GM23338 (cell line): Measurements from ENCODE around the gene ZNHIT1.

ENCODE experiments used
- CREB1 ChIP-seq: fragments of 250-450 bp; sonication (Bioruptor Pico); IDR thresholded peaks from 2 replicates; pipeline ENCODE4 v1.5.0; 2020; ENCODE audit warnings: low read depth, mild to moderate bottlenecking, moderate library complexity
- ETS1 ChIP-seq: IDR thresholded peaks from 2 replicates; pipeline ENCODE4 v1.6.1; 2016; ENCODE audit warnings: antibody characterized with exemption
- EZH2 ChIP-seq: fragments of 200-600 bp; sonication (generic); IDR thresholded peaks from one replicate; pipeline ENCODE4 v1.8.0; 2017; ENCODE audit warnings: antibody characterized with exemption, mild to moderate bottlenecking, low read depth; ENCODE audit not compliant: unreplicated experiment
- EZH2phosphoT487 ChIP-seq: fragments of 200-600 bp; sonication (generic); IDR thresholded peaks from one replicate; pipeline ENCODE4 v1.8.1; 2018; ENCODE audit warnings: antibody characterized with exemption; ENCODE audit not compliant: unreplicated experiment
- JUNB ChIP-seq: IDR thresholded peaks from one replicate; pipeline ENCODE4 v1.6.1; 2016; ENCODE audit warnings: antibody characterized with exemption; ENCODE audit not compliant: unreplicated experiment
- POLR2AphosphoS5 ChIP-seq: IDR thresholded peaks from 2 replicates; pipeline ENCODE4 v1.6.1; 2016; ENCODE audit warnings: antibody characterized with exemption, low read depth
- REST ChIP-seq: IDR thresholded peaks from one replicate; pipeline ENCODE4 v1.6.1; 2018; ENCODE audit warnings: antibody characterized with exemption; ENCODE audit not compliant: unreplicated experiment
- STAT1 ChIP-seq: IDR thresholded peaks from one replicate; pipeline ENCODE4 v1.6.1; 2016; ENCODE audit warnings: antibody characterized with exemption; ENCODE audit not compliant: unreplicated experiment
- TF ChIP-seq, protein P1 (sequence below), 2 experiments: fragments of 200-600 bp in 1 of 2; sonication (generic) in 1 of 2; conservative IDR thresholded peaks; 2 replicates each; pipeline versions ENCODE4 v1.5.1 to v1.6.1; 2016 to 2017; ENCODE audit warnings: antibody characterized with exemption in 2 of 2, low read depth in 2 of 2, mild to moderate bottlenecking in 2 of 2, moderate library complexity in 1 of 2

DNA sequence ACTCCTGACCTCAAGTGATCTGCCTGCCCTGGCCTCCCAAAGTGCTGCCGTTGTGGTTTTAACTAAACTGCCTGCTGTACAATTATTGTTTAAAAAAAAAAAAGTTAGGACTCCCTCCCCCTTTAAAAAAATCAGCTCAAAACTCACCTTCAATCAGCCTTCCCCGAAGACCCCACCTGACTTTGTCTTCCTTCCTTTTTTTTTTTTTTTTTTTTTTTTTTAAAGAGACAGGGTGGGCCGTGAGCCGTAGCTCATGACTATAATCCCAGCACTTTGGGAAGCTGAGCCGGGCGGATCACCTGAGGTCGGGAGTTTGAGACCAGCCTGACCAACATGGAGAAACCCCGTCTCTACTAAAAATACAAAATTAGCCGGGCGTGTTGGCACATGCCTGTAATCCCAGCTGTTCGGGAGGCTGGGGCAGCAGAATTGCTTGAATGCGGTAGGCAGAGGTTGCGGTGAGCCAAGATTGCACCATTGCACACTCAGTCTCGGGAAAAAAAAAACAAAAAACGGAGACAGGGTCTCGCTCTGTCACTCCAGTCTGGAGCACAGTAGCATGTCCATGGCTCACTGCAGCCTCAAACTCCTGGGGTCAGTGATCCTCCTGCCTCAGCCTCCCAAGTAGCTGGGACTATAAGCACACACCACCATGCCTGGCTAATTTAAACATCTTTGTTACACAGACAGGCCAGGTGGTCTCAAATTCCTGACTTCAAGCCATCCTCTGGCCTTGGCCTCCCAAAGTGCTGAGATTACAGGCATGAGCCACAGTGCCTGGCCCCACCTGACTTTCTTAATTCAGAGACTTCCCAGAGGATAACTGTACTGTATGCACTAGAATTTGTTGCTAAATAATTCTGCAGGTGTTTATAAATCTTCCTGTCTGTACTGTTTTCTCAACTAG is 23.7 kb downstream of the ZNHIT1 start:
- TF ChIP-seq, protein P1, sequence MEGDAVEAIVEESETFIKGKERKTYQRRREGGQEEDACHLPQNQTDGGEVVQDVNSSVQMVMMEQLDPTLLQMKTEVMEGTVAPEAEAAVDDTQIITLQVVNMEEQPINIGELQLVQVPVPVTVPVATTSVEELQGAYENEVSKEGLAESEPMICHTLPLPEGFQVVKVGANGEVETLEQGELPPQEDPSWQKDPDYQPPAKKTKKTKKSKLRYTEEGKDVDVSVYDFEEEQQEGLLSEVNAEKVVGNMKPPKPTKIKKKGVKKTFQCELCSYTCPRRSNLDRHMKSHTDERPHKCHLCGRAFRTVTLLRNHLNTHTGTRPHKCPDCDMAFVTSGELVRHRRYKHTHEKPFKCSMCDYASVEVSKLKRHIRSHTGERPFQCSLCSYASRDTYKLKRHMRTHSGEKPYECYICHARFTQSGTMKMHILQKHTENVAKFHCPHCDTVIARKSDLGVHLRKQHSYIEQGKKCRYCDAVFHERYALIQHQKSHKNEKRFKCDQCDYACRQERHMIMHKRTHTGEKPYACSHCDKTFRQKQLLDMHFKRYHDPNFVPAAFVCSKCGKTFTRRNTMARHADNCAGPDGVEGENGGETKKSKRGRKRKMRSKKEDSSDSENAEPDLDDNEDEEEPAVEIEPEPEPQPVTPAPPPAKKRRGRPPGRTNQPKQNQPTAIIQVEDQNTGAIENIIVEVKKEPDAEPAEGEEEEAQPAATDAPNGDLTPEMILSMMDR (conservative IDR thresholded peaks at IDR 0.05; ENCODE audit: low read depth in 2 of 2) = no peak
- no peak for TF ChIP-seq EZH2
- no peak for TF ChIP-seq REST
- TF ChIP-seq POLR2AphosphoS5 = no peak
- no peak for TF ChIP-seq EZH2phosphoT487
- TF ChIP-seq ETS1 = no peak
- TF ChIP-seq JUNB = no peak
- TF ChIP-seq CREB1 (CRISPR knock-in tag) = no peak
- TF ChIP-seq STAT1 = no peak
